HG02973 (cell line): ENCODE results near the gene ARHGEF7.
"Not testable (repeated sequence)": the region's sequence is repeated elsewhere in the genome, so short reads cannot be mapped to it uniquely, and the experiment has no call there.

Source experiments
- ATAC-seq: cut with Tn5 transposase; IDR thresholded peaks from one replicate; pipeline ENCODE4 v1.9.1; 2021; ENCODE audit warnings: moderate library complexity; ENCODE audit not compliant: unreplicated experiment

ARHGEF7 gene

GRCh38 chr13:111194651-111195050 is 79.5 kb downstream of the ARHGEF7 start:
- ATAC-seq, result not testable (repeated sequence)

- not testable (repeated sequence) for ATAC-seq
These were observed 83.7 kb downstream of the ARHGEF7 start for GRCh38 chr13:111198732-111199378.

- ATAC-seq, result no peak
These were observed 86.3 kb downstream of the ARHGEF7 start for GRCh38 chr13:111201304-111201940.

- ATAC-seq, result no peak
These were observed 87.1 kb downstream of the ARHGEF7 start for GRCh38 chr13:111202156-111202621.

- ATAC-seq, result peak; percentile 89
These were observed 87.6 kb downstream of the ARHGEF7 start for GRCh38 chr13:111202745-111203144.

GRCh38 chr13:111203736-111204389 is 88.8 kb downstream of the ARHGEF7 start:
- ATAC-seq, result no peak

- ATAC-seq, result no peak
These were observed 89.5 kb downstream of the ARHGEF7 start for GRCh38 chr13:111204438-111205177.

- ATAC-seq, result no peak
These were observed 91.0 kb downstream of the ARHGEF7 start for GRCh38 chr13:111206148-111206547.

- ATAC-seq, result no peak
These were observed 94.5 kb downstream of the ARHGEF7 start for GRCh38 chr13:111209613-111210012.

GRCh38 chr13:111210091-111210490 is 95.0 kb downstream of the ARHGEF7 start:
- no peak for ATAC-seq

- ATAC-seq, result no peak
These were observed 95.7 kb downstream of the ARHGEF7 start for GRCh38 chr13:111210544-111211469.

- no peak for ATAC-seq
These were observed 96.8 kb downstream of the ARHGEF7 start for GRCh38 chr13:111211789-111212516.

GRCh38 chr13:111212517-111212873 is 97.4 kb downstream of the ARHGEF7 start:
- no peak for ATAC-seq

- ATAC-seq, result no peak
These were observed 99.0 kb downstream of the ARHGEF7 start for GRCh38 chr13:111213964-111214726.

GRCh38 chr13:111215081-111216047 is 100.3 kb downstream of the ARHGEF7 start:
- no peak for ATAC-seq

GRCh38 chr13:111216166-111216960 is 101.3 kb downstream of the ARHGEF7 start:
- ATAC-seq, result no peak

GRCh38 chr13:111217641-111218040 is 102.5 kb downstream of the ARHGEF7 start:
- ATAC-seq, result no peak
